ENCODE measurements around the gene RPH3AL.

The RPH3AL gene

DNA sequence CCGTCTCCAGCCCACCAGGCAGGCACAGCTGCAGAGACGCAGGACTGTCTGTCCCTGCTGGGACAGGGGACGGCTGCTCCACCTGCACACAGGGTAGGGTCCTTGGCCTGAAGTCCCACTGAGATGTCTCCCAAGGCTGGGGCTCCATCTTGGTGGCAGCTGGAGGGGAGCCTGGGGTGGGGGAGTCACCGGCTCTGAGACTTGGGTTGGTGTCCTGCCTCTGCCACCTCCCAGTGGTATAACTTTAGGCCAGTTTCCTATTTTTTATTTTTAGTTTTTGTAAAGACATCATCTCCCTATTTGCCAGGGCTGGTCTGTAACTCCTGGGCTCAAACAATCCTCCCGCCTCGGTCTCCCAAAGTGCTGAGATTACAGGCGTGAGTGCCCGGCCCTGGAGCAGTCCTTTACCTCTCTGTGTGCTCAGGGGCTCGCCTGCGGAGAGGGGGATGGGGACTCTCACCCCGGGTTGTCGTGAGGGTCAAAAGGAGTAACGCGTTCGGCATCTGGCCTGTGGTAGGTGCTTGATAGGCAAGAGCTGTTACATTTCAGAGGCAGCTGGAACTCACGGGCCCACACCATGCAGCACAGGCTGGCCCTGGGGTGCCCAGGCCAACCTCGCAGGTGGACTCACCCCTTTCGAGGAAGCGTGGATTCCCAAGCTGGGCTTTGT, 124.5 kb downstream of the RPH3AL start:
- Histone ChIP-seq H2AFZ (ENCODE audit: insufficient read depth, low read length, poor library complexity) (no peak overlapping the region), H4K91ac (ENCODE audit: low read depth, low read length) (no peak overlapping the region), H2BK5ac (ENCODE audit: low read depth, low read length, poor library complexity) (no peak overlapping the region), H3K4me1 (ENCODE audit: control insufficient read depth in 1 of 2, insufficient read depth in 2 of 2, low read length in 2 of 2) (peaks cover 2% of the 10 kb centered on the region in 2 experiments), H3K9ac (ENCODE audit: low read length) (no peak overlapping the region), H3K18ac (ENCODE audit: low read length) (no peak overlapping the region), H3K14ac (ENCODE audit: low read length) (no peak overlapping the region), H2BK120ac (ENCODE audit: insufficient read depth, low read length, poor library complexity) (no peak overlapping the region), H2AK5ac (ENCODE audit: low read length) (no peak overlapping the region), H3K9me3 (ENCODE audit: insufficient read depth, low read depth, low read length) (peaks cover 3% of the 10 kb centered on the region), H3K79me2 (ENCODE audit: control insufficient read depth, insufficient read depth, low read length, poor library complexity) (no peaks in the 10 kb centered on the region), H3K4me3 (ENCODE audit: low read depth, low read length) (no peak overlapping the region), H2BK12ac (ENCODE audit: low read length) (no peak overlapping the region), H3K79me1 (ENCODE audit: low read length) (no peaks in the 10 kb centered on the region), H3K4ac (ENCODE audit: low read depth, low read length) (no peak overlapping the region), H4K8ac (ENCODE audit: low read depth, low read length) (no peak overlapping the region), H3K27me3 (ENCODE audit: insufficient read depth, low read length) (no peaks in the 10 kb centered on the region), H3K27ac (ENCODE audit: low read depth, low read length) (no peak overlapping the region), H3K4me2 (ENCODE audit: low read length) (no peak overlapping the region), H3K36me3 (ENCODE audit: control insufficient read depth in 1 of 2, insufficient read depth in 2 of 2, low read length in 2 of 2) (no peaks in the 10 kb centered on the region), H4K12ac (ENCODE audit: low read depth, low read length) (no peak overlapping the region), H3K23ac (ENCODE audit: low read length) (no peak overlapping the region)
- WGBS (ENCODE audit: extremely low coverage, insufficient coverage, insufficient read length): no CpG with 5 or more reads among the region's 19 CpGs
- DNase-seq: no peak

GRCh38 chr17:227078-227945, 125.3 kb downstream of the RPH3AL start:
- no peak overlapping the region for H2AK5ac ChIP-seq (ENCODE audit: low read length)
- no peak overlapping the region for H3K27ac ChIP-seq (ENCODE audit: low read depth, low read length)
- no peaks in the 10 kb centered on the region for H3K36me3 ChIP-seq (ENCODE audit: control insufficient read depth in 1 of 2, insufficient read depth in 2 of 2, low read length in 2 of 2)
- no peaks in the 10 kb centered on the region for H3K79me2 ChIP-seq (ENCODE audit: control insufficient read depth, insufficient read depth, low read length, poor library complexity)
- no peaks in the 10 kb centered on the region for H3K79me1 ChIP-seq (ENCODE audit: low read length)
- H3K9me3 ChIP-seq (ENCODE audit: insufficient read depth, low read depth, low read length): peaks cover 3% of the 10 kb centered on the region
- H2AFZ ChIP-seq (ENCODE audit: insufficient read depth, low read length, poor library complexity): no peak overlapping the region
- H3K18ac ChIP-seq (ENCODE audit: low read length): no peak overlapping the region
- H3K23ac ChIP-seq (ENCODE audit: low read length): no peak overlapping the region
- no CpG with 5 or more reads among the region's 15 CpGs for WGBS (ENCODE audit: extremely low coverage, insufficient coverage, insufficient read length)
- H3K4ac ChIP-seq (ENCODE audit: low read depth, low read length): no peak overlapping the region
- no peak for DNase-seq
- no peak overlapping the region for H2BK12ac ChIP-seq (ENCODE audit: low read length)
- no peaks in the 10 kb centered on the region for H3K27me3 ChIP-seq (ENCODE audit: insufficient read depth, low read length)
- H3K9ac ChIP-seq (ENCODE audit: low read length): no peak overlapping the region
- no peak overlapping the region for H3K4me3 ChIP-seq (ENCODE audit: low read depth, low read length)
- H2BK120ac ChIP-seq (ENCODE audit: insufficient read depth, low read length, poor library complexity): no peak overlapping the region
- H4K8ac ChIP-seq (ENCODE audit: low read depth, low read length): no peak overlapping the region
- no peak overlapping the region for H2BK5ac ChIP-seq (ENCODE audit: low read depth, low read length, poor library complexity)
- H3K4me2 ChIP-seq (ENCODE audit: low read length): no peak overlapping the region
- no peaks in the 10 kb centered on the region for H3K4me1 ChIP-seq (ENCODE audit: control insufficient read depth in 1 of 2, insufficient read depth in 2 of 2, low read length in 2 of 2)
- H3K14ac ChIP-seq (ENCODE audit: low read length): no peak overlapping the region
- no peak overlapping the region for H4K91ac ChIP-seq (ENCODE audit: low read depth, low read length)
- H4K12ac ChIP-seq (ENCODE audit: low read depth, low read length): no peak overlapping the region

DNA sequence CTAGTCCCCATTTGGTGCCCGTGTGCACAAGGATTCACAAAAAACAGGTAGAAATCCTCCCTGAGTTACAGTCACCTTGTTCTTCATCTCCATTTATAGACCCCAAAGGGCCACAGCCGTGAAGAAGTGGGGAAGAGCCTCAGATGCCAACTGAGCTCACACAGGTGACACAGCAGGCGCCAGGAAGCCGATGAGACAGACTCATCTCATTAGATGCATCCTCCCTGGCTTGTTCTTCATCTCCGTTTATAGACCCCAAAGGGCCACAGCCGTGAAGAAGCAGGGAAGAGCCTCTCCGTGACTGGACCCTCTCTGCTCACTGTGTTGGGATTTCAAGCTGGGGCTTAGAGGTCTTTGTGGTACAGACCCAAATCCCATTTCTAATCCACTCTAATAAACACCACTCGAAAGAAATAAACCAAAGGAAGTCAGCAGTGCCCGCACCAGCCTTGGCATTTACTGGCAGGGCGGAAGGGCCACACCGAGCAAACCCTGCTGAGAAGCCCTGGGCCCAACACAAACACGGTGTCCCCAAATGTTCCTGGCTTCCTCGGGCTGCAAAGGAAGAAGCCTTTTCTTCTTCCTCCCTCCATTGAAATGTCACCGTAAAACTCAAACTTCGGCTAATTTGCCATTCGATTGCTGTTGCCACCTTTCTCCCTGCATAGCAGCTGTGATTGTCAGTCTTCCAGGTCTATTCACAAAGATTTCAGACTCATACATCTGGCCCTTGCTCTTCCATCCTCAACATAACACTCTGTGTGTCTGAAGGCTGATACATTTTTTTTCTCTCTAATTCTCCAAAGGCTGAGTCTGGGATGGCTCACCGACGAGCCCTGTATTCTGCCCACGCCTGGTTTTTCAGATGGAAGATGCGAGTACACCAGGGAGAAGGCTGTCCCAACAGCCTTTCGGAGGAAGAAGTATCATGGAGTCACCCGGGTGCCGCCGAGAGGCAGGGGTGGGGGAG, 126.2 kb downstream of the RPH3AL start:
- no peak for DNase-seq
- Histone ChIP-seq H2BK120ac (ENCODE audit: insufficient read depth, low read length, poor library complexity) (no peak overlapping the region), H3K79me1 (ENCODE audit: low read length) (no peaks in the 10 kb centered on the region), H2AFZ (ENCODE audit: insufficient read depth, low read length, poor library complexity) (no peak overlapping the region), H3K27ac (ENCODE audit: low read depth, low read length) (no peak overlapping the region), H4K12ac (ENCODE audit: low read depth, low read length) (no peak overlapping the region), H3K4me3 (ENCODE audit: low read depth, low read length) (no peak overlapping the region), H3K36me3 (ENCODE audit: control insufficient read depth in 1 of 2, insufficient read depth in 2 of 2, low read length in 2 of 2) (no peaks in the 10 kb centered on the region), H3K23ac (ENCODE audit: low read length) (no peak overlapping the region), H3K27me3 (ENCODE audit: insufficient read depth, low read length) (no peaks in the 10 kb centered on the region), H3K14ac (ENCODE audit: low read length) (no peak overlapping the region), H4K91ac (ENCODE audit: low read depth, low read length) (no peak overlapping the region), H3K18ac (ENCODE audit: low read length) (no peak overlapping the region), H3K9me3 (ENCODE audit: insufficient read depth, low read depth, low read length) (peaks cover 3% of the 10 kb centered on the region), H3K4me2 (ENCODE audit: low read length) (no peak overlapping the region), H2BK12ac (ENCODE audit: low read length) (no peak overlapping the region), H3K9ac (ENCODE audit: low read length) (no peak overlapping the region), H2AK5ac (ENCODE audit: low read length) (no peak overlapping the region), H4K8ac (ENCODE audit: low read depth, low read length) (no peak overlapping the region), H3K4ac (ENCODE audit: low read depth, low read length) (no peak overlapping the region), H3K4me1 (ENCODE audit: control insufficient read depth in 1 of 2, insufficient read depth in 2 of 2, low read length in 2 of 2) (no peaks in the 10 kb centered on the region), H3K79me2 (ENCODE audit: control insufficient read depth, insufficient read depth, low read length, poor library complexity) (no peaks in the 10 kb centered on the region), H2BK5ac (ENCODE audit: low read depth, low read length, poor library complexity) (no peak overlapping the region)
- WGBS (ENCODE audit: extremely low coverage, insufficient coverage, insufficient read length): no CpG with 5 or more reads among the region's 24 CpGs

- Histone ChIP-seq H2BK12ac (ENCODE audit: low read length) (no peak overlapping the region), H3K14ac (ENCODE audit: low read length) (no peak overlapping the region), H3K9me3 (ENCODE audit: insufficient read depth, low read depth, low read length) (peaks cover 3% of the 10 kb centered on the region), H3K79me1 (ENCODE audit: low read length) (no peaks in the 10 kb centered on the region), H3K27ac (ENCODE audit: low read depth, low read length) (no peak overlapping the region), H3K4me1 (ENCODE audit: control insufficient read depth in 1 of 2, insufficient read depth in 2 of 2, low read length in 2 of 2) (no peaks in the 10 kb centered on the region), H3K27me3 (ENCODE audit: insufficient read depth, low read length) (no peaks in the 10 kb centered on the region), H3K4me3 (ENCODE audit: low read depth, low read length) (no peak overlapping the region), H4K8ac (ENCODE audit: low read depth, low read length) (no peak overlapping the region), H2AK5ac (ENCODE audit: low read length) (no peak overlapping the region), H4K91ac (ENCODE audit: low read depth, low read length) (no peak overlapping the region), H3K18ac (ENCODE audit: low read length) (no peak overlapping the region), H2BK120ac (ENCODE audit: insufficient read depth, low read length, poor library complexity) (no peak overlapping the region), H3K36me3 (ENCODE audit: control insufficient read depth in 1 of 2, insufficient read depth in 2 of 2, low read length in 2 of 2) (no peaks in the 10 kb centered on the region), H3K4ac (ENCODE audit: low read depth, low read length) (no peak overlapping the region), H3K79me2 (ENCODE audit: control insufficient read depth, insufficient read depth, low read length, poor library complexity) (no peaks in the 10 kb centered on the region), H4K12ac (ENCODE audit: low read depth, low read length) (no peak overlapping the region), H3K23ac (ENCODE audit: low read length) (no peak overlapping the region), H2AFZ (ENCODE audit: insufficient read depth, low read length, poor library complexity) (no peak overlapping the region), H3K9ac (ENCODE audit: low read length) (no peak overlapping the region), H3K4me2 (ENCODE audit: low read length) (no peak overlapping the region), H2BK5ac (ENCODE audit: low read depth, low read length, poor library complexity) (no peak overlapping the region)
- no CpG with 5 or more reads among the region's 9 CpGs for WGBS (ENCODE audit: extremely low coverage, insufficient coverage, insufficient read length)
- no peak for DNase-seq
These were observed 127.1 kb downstream of the RPH3AL start for GRCh38 chr17:225551-225950.

Measured in trophoblast cell (in vitro differentiated cells and primary cell).